H1 (cell line): Measurements from ENCODE around the gene IBSP. TPM values are rescaled to one million over a fixed set of nuclear protein-coding genes. Genes with fewer than 3 reads are reported as not detected.

Experiments used
- CTCF ChIA-PET: fragments of 300-600 bp; sonication (Branson Sonifier 250); formaldehyde crosslinking; loops from one replicate; lab custom pipeline; 2021; ENCODE audit not compliant: partially characterized antibody; lab: Charles Lee
- POLR2A ChIA-PET: fragments of 300-600 bp; sonication (Branson Sonifier 250); formaldehyde crosslinking; loops from one replicate; lab custom pipeline; 2021; ENCODE audit warnings: inconsistent platforms; ENCODE audit not compliant: partially characterized antibody; lab: Charles Lee
- DNase-seq, 2 experiments: peaks; one replicate each; pipeline versions ENCODE4 v3.0.0 to v3.0.0-alpha.2; 2010 to 2022; ENCODE audit warnings: low spot score in 2 of 2, low read depth in 1 of 2, mixed read lengths in 1 of 2
- FAIRE-seq: peaks from 2 replicates; lab custom pipeline; 2011; peaks lifted over from hg19 to GRCh38; lab: Jason Lieb, UNC
- H2AFZ ChIP-seq: 2 replicates; pipeline ENCODE4 v1.8.1; 2012; ENCODE audit warnings: low read length, inconsistent platforms
- H2AK5ac ChIP-seq: 2 replicates; pipeline ENCODE4 v1.6.1; 2013; ENCODE audit warnings: low read depth, low read length
- H2BK120ac ChIP-seq: replicated peaks from 2 replicates; pipeline ENCODE3; 2013; ENCODE audit warnings: low read depth, low read length, inconsistent platforms
- H2BK12ac ChIP-seq: 2 replicates; pipeline ENCODE4 v1.6.1; 2013; ENCODE audit warnings: low read depth, low read length
- H2BK15ac ChIP-seq: 2 replicates; pipeline ENCODE4 v1.6.1; 2013; ENCODE audit warnings: low read length
- H2BK20ac ChIP-seq: 2 replicates; pipeline ENCODE4 v1.6.1; 2013; ENCODE audit warnings: low read length
- H2BK5ac ChIP-seq: 2 replicates; pipeline ENCODE4 v1.6.1; 2013; ENCODE audit warnings: low read depth, low read length
- H3K14ac ChIP-seq: 2 replicates; pipeline ENCODE4 v1.6.1; 2013; ENCODE audit warnings: inconsistent platforms; ENCODE audit not compliant: insufficient read length
- H3K18ac ChIP-seq: 2 replicates; pipeline ENCODE4 v1.6.1; 2013; ENCODE audit warnings: low read length; ENCODE audit errors: extremely low read depth
- H3K23ac ChIP-seq: 2 replicates; pipeline ENCODE4 v1.6.1; 2013; ENCODE audit warnings: inconsistent platforms; ENCODE audit not compliant: insufficient read length
- H3K23me2 ChIP-seq: 2 replicates; pipeline ENCODE4 v1.6.1; 2013; ENCODE audit warnings: low read depth, low read length
- H3K27ac ChIP-seq: 2 replicates; pipeline ENCODE4 v1.6.1; 2011; ENCODE audit warnings: low read depth, low read length, inconsistent platforms
- H3K27me3 ChIP-seq, 4 experiments: replicated peaks in 1 of 4; 1 replicate in 1 of 4; 2 replicates in 3 of 4; pipeline versions ENCODE4 v1.6.1 to v1.8.1; 2011 to 2013; ENCODE audit warnings: low read length in 3 of 4, mild to moderate bottlenecking in 3 of 4, inconsistent platforms in 2 of 4, mixed read lengths in 2 of 4, moderate library complexity in 1 of 4; ENCODE audit not compliant: control insufficient read depth in 3 of 4, insufficient read depth in 3 of 4; ENCODE audit errors: extremely low read depth in 1 of 4
- H3K36me3 ChIP-seq, 4 experiments: 2 replicates each; pipeline versions ENCODE4 v1.6.1 to v1.8.1; 2011 to 2013; ENCODE audit warnings: mild to moderate bottlenecking in 4 of 4, low read length in 3 of 4, moderate library complexity in 2 of 4, control low read depth in 1 of 4, inconsistent platforms in 1 of 4; ENCODE audit not compliant: insufficient read depth in 4 of 4, control insufficient read depth in 2 of 4
- H3K4ac ChIP-seq: replicated peaks from 2 replicates; pipeline ENCODE3; 2013; ENCODE audit warnings: low read length, low read depth, mixed read lengths, inconsistent platforms; ENCODE audit not compliant: insufficient read length
- H3K4me1 ChIP-seq, 4 experiments: replicated peaks in 1 of 4; 1 replicate in 1 of 4; 2 replicates in 3 of 4; pipeline versions ENCODE4 v1.6.1 to v1.8.1; 2011 to 2013; ENCODE audit warnings: low read length in 3 of 4, inconsistent platforms in 2 of 4, mixed read lengths in 1 of 4; ENCODE audit not compliant: insufficient read depth in 4 of 4, control insufficient read depth in 3 of 4
- H3K4me2 ChIP-seq, 2 experiments: 2 replicates each; pipeline versions ENCODE4 v1.6.1 to v1.8.1; 2011 to 2013; ENCODE audit warnings: low read depth in 2 of 2, low read length in 2 of 2, control low read depth in 1 of 2, inconsistent platforms in 1 of 2, mild to moderate bottlenecking in 1 of 2; ENCODE audit not compliant: insufficient read depth in 1 of 2
- H3K4me3 ChIP-seq, 4 experiments: fragments of 200-600, 300-600 bp in 1 of 4; sonication (generic), shearing (Covaris generic), sonication (Bioruptor Twin) in 1 of 4; 2 replicates each; pipeline versions ENCODE4 v1.5.1 to v1.8.1; 2011 to 2016; ENCODE audit warnings: low read length in 4 of 4, low read depth in 3 of 4, control low read depth in 2 of 4, inconsistent platforms in 2 of 4, mild to moderate bottlenecking in 2 of 4, mixed read lengths in 1 of 4, moderate library complexity in 1 of 4; ENCODE audit not compliant: insufficient read depth in 2 of 4; ENCODE audit errors: extremely low read depth in 1 of 4
- H3K56ac ChIP-seq: replicated peaks from 2 replicates; pipeline ENCODE3; 2013; ENCODE audit warnings: low read depth, mild to moderate bottlenecking, mixed read lengths, low read length, inconsistent platforms; ENCODE audit not compliant: insufficient read length
- H3K79me1 ChIP-seq: 2 replicates; pipeline ENCODE4 v1.6.1; 2013; ENCODE audit warnings: low read depth, low read length, control low read depth
- H3K79me2 ChIP-seq, 2 experiments: 2 replicates each; pipeline versions ENCODE4 v1.6.1 to v1.8.1; 2012 to 2013; ENCODE audit warnings: low read length in 2 of 2, mild to moderate bottlenecking in 2 of 2, inconsistent platforms in 1 of 2; ENCODE audit not compliant: insufficient read depth in 2 of 2, control insufficient read depth in 1 of 2
- H3K9ac ChIP-seq, 4 experiments: replicated peaks in 1 of 4; 1 replicate in 1 of 4; 2 replicates in 3 of 4; pipeline versions ENCODE4 v1.6.1 to v1.8.1; 2011 to 2013; ENCODE audit warnings: low read depth in 3 of 4, low read length in 3 of 4, control low read depth in 2 of 4, mild to moderate bottlenecking in 2 of 4, moderate library complexity in 2 of 4, inconsistent platforms in 1 of 4; ENCODE audit errors: extremely low read depth in 1 of 4
- H3K9me3 ChIP-seq, 2 experiments: 2 replicates each; pipeline versions ENCODE4 v1.6.1 to v1.8.1; 2012 to 2013; ENCODE audit warnings: mild to moderate bottlenecking in 2 of 2, moderate library complexity in 2 of 2, control low read depth in 1 of 2, inconsistent platforms in 1 of 2, low read depth in 1 of 2, low read length in 1 of 2, mixed read lengths in 1 of 2; ENCODE audit not compliant: insufficient read depth in 2 of 2
- H4K20me1 ChIP-seq, 2 experiments: replicated peaks in 1 of 2; 2 replicates each; pipeline versions ENCODE3 to v1.8.1; 2011 to 2013; ENCODE audit warnings: inconsistent platforms in 2 of 2, low read length in 2 of 2, mild to moderate bottlenecking in 1 of 2; ENCODE audit not compliant: insufficient read depth in 2 of 2, control insufficient read depth in 1 of 2
- H4K5ac ChIP-seq: 2 replicates; pipeline ENCODE4 v1.6.1; 2013; ENCODE audit warnings: low read length, low read depth, mixed read lengths, inconsistent platforms; ENCODE audit not compliant: insufficient read length
- H4K8ac ChIP-seq: 2 replicates; pipeline ENCODE4 v1.8.0; 2013; ENCODE audit warnings: mild to moderate bottlenecking, moderate library complexity, low read length, inconsistent platforms; ENCODE audit not compliant: insufficient read depth; ENCODE audit errors: extremely low read depth
- H4K91ac ChIP-seq: replicated peaks from 2 replicates; pipeline ENCODE3; 2013; ENCODE audit warnings: low read length, mixed read lengths, inconsistent platforms; ENCODE audit not compliant: insufficient read length
- CBX5 ChIP-seq: fragments of 300-800, 300-1000 bp; sonication (generic); IDR thresholded peaks from 2 replicates; pipeline ENCODE4 v1.7.1; 2016; ENCODE audit warnings: antibody characterized with exemption, low read length, low read depth
- CBX8 ChIP-seq: fragments of 300-800, 300-1000 bp; sonication (generic); IDR thresholded peaks from 2 replicates; pipeline ENCODE4 v1.7.1; 2016; ENCODE audit warnings: low read depth, low read length, borderline replicate concordance
- CREB1 ChIP-seq: IDR thresholded peaks from 2 replicates; pipeline ENCODE4 v1.6.1; 2012; ENCODE audit warnings: inconsistent platforms
- EP300 ChIP-seq, 2 experiments: IDR thresholded peaks; 1 replicate in 1 of 2; 2 replicates in 1 of 2; pipeline ENCODE4 v1.6.1; 2011 to 2012; ENCODE audit warnings: low read depth in 2 of 2, low read length in 2 of 2, mild to moderate bottlenecking in 2 of 2, borderline replicate concordance in 1 of 2, inconsistent platforms in 1 of 2, moderate library complexity in 1 of 2
- FOSL1 ChIP-seq: IDR thresholded peaks from 2 replicates; pipeline ENCODE4 v1.6.1; 2011; ENCODE audit warnings: mild to moderate bottlenecking, low read depth, low read length, moderate library complexity; ENCODE audit not compliant: insufficient read depth
- GTF2F1 ChIP-seq: IDR thresholded peaks from 2 replicates; pipeline ENCODE4 v1.6.1; 2012; ENCODE audit warnings: low read depth, low read length, improper control_type of control experiment, borderline replicate concordance
- PHF8 ChIP-seq: fragments of 200-600 bp; sonication (generic); conservative IDR thresholded peaks from 2 replicates; pipeline ENCODE4 v1.7.1; 2012; ENCODE audit warnings: low read depth, mild to moderate bottlenecking, inconsistent platforms, low read length, moderate library complexity
- WGBS, 2 experiments: shearing (Covaris generic) in 1 of 2; methylation state at CpG; one replicate each; pipeline versions ENCODE4 v1.1.6 to v1.1.7; 2013 to 2015; ENCODE audit warnings: low lambda C conversion rate in 2 of 2, mixed read lengths in 2 of 2, inconsistent platforms in 1 of 2, low coverage in 1 of 2, missing lambda C conversion rate in 1 of 2; ENCODE audit not compliant: insufficient replicate concordance in 2 of 2, insufficient coverage in 1 of 2, insufficient read length in 1 of 2; ENCODE audit errors: extremely low coverage in 1 of 2, missing lambda C conversion rate in 1 of 2; 5-methylcytosine and 5-hydroxymethylcytosine counted together
- polyA plus RNA-seq, 7 experiments: library from polyadenylated mRNA; depleted of rRNA in 3 of 7; stranded (reverse) in 5 of 7; unstranded in 2 of 7; fragments of >200 nt in 5 of 7; fragments of 200-250 nt in 2 of 7; gene quantifications; 1 replicate in 5 of 7; 2 replicates in 1 of 7; 4 replicates in 1 of 7; pipeline versions ENCODE4 v1.2.1 to v1.2.3, GENCODE V29; 2011 to 2013; ENCODE audit warnings: missing spikeins in 2 of 7, mixed read lengths in 2 of 7
- total RNA-seq: library from RNA; stranded (reverse); fragmentation: NEBNext Ultra II Directional; extraction: Animal tissue kit (Norgen Biotek cat#: 25700); gene quantifications from 2 replicates; pipeline ENCODE4 v1.2.1, GENCODE V29; 2021
- TF ChIP-seq, protein P1 (sequence below), 3 experiments: IDR thresholded peaks; 1 replicate in 2 of 3; 2 replicates in 1 of 3; pipeline versions ENCODE4 v1.5.1 to v1.6.1; 2011; ENCODE audit warnings: low read length in 3 of 3, mild to moderate bottlenecking in 3 of 3, inconsistent platforms in 2 of 3, low read depth in 1 of 3, moderate library complexity in 1 of 3; ENCODE audit not compliant: insufficient read depth in 1 of 3; ENCODE audit errors: control extremely low read depth in 1 of 3

Gene IBSP
- total and polyA plus RNA-seq, 2 of the 8 experiments (the other 6 are each of a cell fraction or from before 2014, with no cell fraction given): not detected

DNA sequence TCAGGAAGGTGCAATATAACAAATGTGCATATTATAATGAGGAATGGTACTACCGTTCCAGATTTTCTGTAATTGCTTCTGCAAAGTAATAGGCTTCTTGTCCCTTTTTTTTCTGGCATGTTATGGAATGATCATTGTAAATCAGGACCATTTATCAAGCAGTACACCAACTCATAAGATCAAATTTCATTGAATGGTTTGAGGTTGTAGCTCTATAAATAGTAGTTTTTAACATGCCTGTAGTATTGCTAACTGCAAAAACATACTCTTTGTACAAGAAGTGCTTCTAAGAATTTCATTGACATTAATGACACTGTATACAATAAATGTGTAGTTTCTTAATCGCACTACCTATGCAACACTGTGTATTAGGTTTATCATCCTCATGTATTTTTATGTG, 12.6 kb downstream of the IBSP start:
- H3K56ac ChIP-seq: no peak overlapping the region
- DNase-seq: no peak
- no peak for TF ChIP-seq CBX5
- no peak for TF ChIP-seq EP300 (IDR thresholded peaks at IDR 0.05; ENCODE audit: borderline replicate concordance in 1 of 2, low read depth in 2 of 2, low read length in 2 of 2)
- no peak for TF ChIP-seq FOSL1
- TF ChIP-seq GTF2F1: no peak
- TF ChIP-seq PHF8: no peak
- TF ChIP-seq, protein P1, sequence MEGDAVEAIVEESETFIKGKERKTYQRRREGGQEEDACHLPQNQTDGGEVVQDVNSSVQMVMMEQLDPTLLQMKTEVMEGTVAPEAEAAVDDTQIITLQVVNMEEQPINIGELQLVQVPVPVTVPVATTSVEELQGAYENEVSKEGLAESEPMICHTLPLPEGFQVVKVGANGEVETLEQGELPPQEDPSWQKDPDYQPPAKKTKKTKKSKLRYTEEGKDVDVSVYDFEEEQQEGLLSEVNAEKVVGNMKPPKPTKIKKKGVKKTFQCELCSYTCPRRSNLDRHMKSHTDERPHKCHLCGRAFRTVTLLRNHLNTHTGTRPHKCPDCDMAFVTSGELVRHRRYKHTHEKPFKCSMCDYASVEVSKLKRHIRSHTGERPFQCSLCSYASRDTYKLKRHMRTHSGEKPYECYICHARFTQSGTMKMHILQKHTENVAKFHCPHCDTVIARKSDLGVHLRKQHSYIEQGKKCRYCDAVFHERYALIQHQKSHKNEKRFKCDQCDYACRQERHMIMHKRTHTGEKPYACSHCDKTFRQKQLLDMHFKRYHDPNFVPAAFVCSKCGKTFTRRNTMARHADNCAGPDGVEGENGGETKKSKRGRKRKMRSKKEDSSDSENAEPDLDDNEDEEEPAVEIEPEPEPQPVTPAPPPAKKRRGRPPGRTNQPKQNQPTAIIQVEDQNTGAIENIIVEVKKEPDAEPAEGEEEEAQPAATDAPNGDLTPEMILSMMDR (IDR thresholded peaks at IDR 0.05; ENCODE audit: control extremely low read depth in 1 of 3, insufficient read depth in 1 of 3, low read depth in 1 of 3, low read length in 3 of 3): no peak
- no peak for TF ChIP-seq CBX8
- TF ChIP-seq CREB1: no peak

More for the DNA sequence above, 12.6 kb downstream of the IBSP start:
- POLR2A ChIA-PET: no interaction called here
- no peak overlapping the region for H2BK120ac ChIP-seq
- H3K23ac ChIP-seq: no peak overlapping the region
- H3K4me2 ChIP-seq: no peak overlapping the region
- WGBS, 2 experiments: 98% methylated on average over 2 of the region's 2 CpGs; no CpG with 5 or more reads in 1 of the 2 experiments
- H3K4me1 ChIP-seq: 0 out of 7 replicates have a peak, but pooled peaks cover 0 to 1% (median 0%) of the 10 kb centered on the region in 4 experiments
- H2BK20ac ChIP-seq: no peak overlapping the region
- no peak overlapping the region for H2BK5ac ChIP-seq
- H3K14ac ChIP-seq: no peak overlapping the region
- H4K5ac ChIP-seq: no peak overlapping the region
- no peak overlapping the region for H3K27ac ChIP-seq
- H3K18ac ChIP-seq: no peak overlapping the region
- no peak for FAIRE-seq
- H3K23me2 ChIP-seq: no peaks in the 10 kb centered on the region
- H2AFZ ChIP-seq: no peak overlapping the region
- no peaks in the 10 kb centered on the region for H4K20me1 ChIP-seq
- H4K8ac ChIP-seq: no peak overlapping the region
- no peak overlapping the region for H2BK15ac ChIP-seq
- H3K9ac ChIP-seq: no peak overlapping the region
- CTCF ChIA-PET: interaction anchor here (0.7 to 2.0 kb wide), 2 partner anchors 26 to 152 kb away, joined by 3 to 5 read pairs; no protein-coding TSS in a partner anchor
- H3K79me2 ChIP-seq: no peaks in the 10 kb centered on the region
- peaks cover 0 to 4% of the 10 kb centered on the region in 2 experiments; a peak in 2 of 4 replicates for H3K9me3 ChIP-seq
- H3K27me3 ChIP-seq: no peaks in the 10 kb centered on the region
- H3K79me1 ChIP-seq: no peaks in the 10 kb centered on the region
- no peak overlapping the region for H3K4me3 ChIP-seq
- H4K91ac ChIP-seq: no peak overlapping the region
- H2AK5ac ChIP-seq: no peak overlapping the region
- H3K36me3 ChIP-seq: no peaks in the 10 kb centered on the region
- no peak overlapping the region for H3K4ac ChIP-seq
- no peak overlapping the region for H2BK12ac ChIP-seq
